K562 treated with DMSO at 1 percent for 4 hours (cell line): ENCODE data around the gene CSNK2A2. TPM values are rescaled to one million over a fixed set of nuclear protein-coding genes. Genes with fewer than 3 reads are reported as not detected.

Experiments used
- total RNA-seq: library from RNA; unstranded; fragments of 300-600 nt; gene quantifications from 2 replicates; pipeline ENCODE4 v1.2.3, GENCODE V29; 2022; ENCODE audit not compliant: insufficient read depth

Gene CSNK2A2
- total RNA-seq, result 85.8 and 91.4 TPM in 2 replicates

GRCh38 chr16:58198022-58198683 is at the start of gene CSNK2A2:
CSNK2A2 (minus strand) TSS chr16:58198106; CDS start chr16:58197736, 370 bp downstream.

GRCh38 chr16:58129097-58129936 is 68.6 kb downstream of the CSNK2A2 start, which contains the start of gene CFAP20:
CFAP20 (minus strand) TSS chr16:58129381; CDS start chr16:58129115, 266 bp downstream.

Other genes starting within 250 kb of the CSNK2A2 start
- not detected in 2 replicates for gene CNGB1, start 227.0 kb downstream of the CSNK2A2 start, total RNA-seq
- 5.3 and 5.8 TPM in 2 replicates for gene ZNF319, start 197.4 kb downstream of the CSNK2A2 start, total RNA-seq
- gene USB1, start 196.7 kb downstream of the CSNK2A2 start, total RNA-seq, result 54.1 and 54.4 TPM in 2 replicates
- 10.8 and 12.4 TPM in 2 replicates for gene MMP15, start 172.4 kb downstream of the CSNK2A2 start, total RNA-seq
- 64.2 and 72.5 TPM in 2 replicates for gene CFAP20, start 68.7 kb downstream of the CSNK2A2 start, total RNA-seq
- gene PRSS54, start 96.9 kb upstream of the CSNK2A2 start, total RNA-seq, result not detected in 2 replicates
- gene GINS3, start 194.4 kb upstream of the CSNK2A2 start, total RNA-seq, result 7.7 and 9.7 TPM in 2 replicates